Adipocyte (in vitro differentiated cells): ENCODE measurements around the gene IFNB1.

ENCODE experiments used
- DNase-seq: peaks from one replicate; pipeline ENCODE4 v3.0.0-alpha.2; 2015; ENCODE audit warnings: low read depth
- H3K27me3 ChIP-seq: replicated peaks from 2 replicates; pipeline ENCODE4 v1.7.0; 2013; ENCODE audit warnings: mild to moderate bottlenecking, low read length, moderate library complexity; ENCODE audit not compliant: control insufficient read depth, insufficient read depth
- H3K36me3 ChIP-seq: 2 replicates; pipeline ENCODE4 v1.7.0; 2013; ENCODE audit warnings: low read length, mild to moderate bottlenecking, moderate library complexity; ENCODE audit not compliant: control insufficient read depth, insufficient read depth, severe bottlenecking
- H3K4me1 ChIP-seq: 2 replicates; pipeline ENCODE4 v1.7.0; 2013; ENCODE audit warnings: mild to moderate bottlenecking, low read length, moderate library complexity; ENCODE audit not compliant: control insufficient read depth, insufficient read depth
- H3K4me3 ChIP-seq: 2 replicates; pipeline ENCODE4 v1.7.0; 2013; ENCODE audit warnings: mild to moderate bottlenecking, low read length, moderate library complexity
- H3K9ac ChIP-seq: 2 replicates; pipeline ENCODE4 v1.7.0; 2013; ENCODE audit warnings: mild to moderate bottlenecking, low read length, moderate library complexity
- H3K9me3 ChIP-seq: 2 replicates; pipeline ENCODE4 v1.7.0; 2013; ENCODE audit warnings: mild to moderate bottlenecking, low read length, moderate library complexity; ENCODE audit not compliant: control insufficient read depth

IFNB1 gene

DNA sequence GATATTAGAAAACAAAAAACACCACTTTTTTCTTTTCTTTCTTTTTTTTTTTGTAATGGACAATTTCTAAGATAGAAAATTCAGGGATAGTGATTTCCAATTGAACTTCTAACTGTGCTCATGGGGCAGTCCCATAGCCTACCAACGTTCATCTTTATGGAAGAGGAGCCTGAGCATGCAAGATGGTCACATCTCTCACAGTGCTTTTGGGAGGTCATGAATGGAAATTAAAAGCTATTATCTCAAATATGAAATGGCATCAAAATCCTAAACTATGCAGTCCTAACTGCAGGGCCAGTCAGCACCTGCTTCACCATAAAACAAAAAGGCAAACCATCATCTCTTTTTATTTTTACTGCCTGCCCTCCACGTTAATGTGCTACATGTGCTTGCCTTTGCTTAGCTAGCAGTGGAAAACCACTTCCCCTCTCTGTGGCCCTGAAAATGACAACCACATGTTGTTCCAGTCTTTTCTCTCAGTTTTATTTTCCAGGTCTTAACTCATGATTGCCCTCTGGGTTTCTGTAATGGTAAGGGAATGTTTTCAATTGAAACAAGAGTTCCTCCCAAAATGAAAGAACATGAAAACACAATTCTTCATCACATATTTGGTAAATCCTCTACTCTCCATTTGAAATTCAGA is 16.7 kb downstream of the IFNB1 start:
- Histone ChIP-seq H3K36me3 (no peaks in the 10 kb centered on the region), H3K4me1 (no peaks in the 10 kb centered on the region), H3K4me3 (no peak overlapping the region), H3K27me3 (no peaks in the 10 kb centered on the region), H3K9ac (no peak overlapping the region), H3K9me3 (no peaks in the 10 kb centered on the region)
- DNase-seq: peak; percentile 91

DNA sequence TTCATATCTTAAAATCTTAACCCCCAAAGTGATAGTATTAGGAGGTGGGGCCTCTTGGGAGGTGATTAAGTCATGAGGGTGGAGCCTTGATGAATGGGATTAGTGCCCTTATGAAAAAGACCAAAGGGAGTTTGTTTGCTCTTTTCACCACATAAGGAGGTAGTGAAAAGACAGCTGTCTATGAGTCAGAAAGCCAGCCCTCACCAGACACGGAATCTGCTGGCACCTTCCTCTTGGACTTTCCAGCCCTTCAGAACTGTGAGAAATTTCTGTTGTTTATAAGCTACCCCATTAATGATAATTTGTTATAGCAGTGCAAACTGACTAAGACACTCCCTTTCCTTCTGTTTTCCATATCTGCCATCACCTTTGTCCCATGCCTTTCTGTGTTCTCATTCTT is 20.8 kb downstream of the IFNB1 start:
- Histone ChIP-seq H3K4me1 (no peaks in the 10 kb centered on the region), H3K9me3 (no peaks in the 10 kb centered on the region), H3K27me3 (no peaks in the 10 kb centered on the region), H3K36me3 (no peaks in the 10 kb centered on the region), H3K9ac (no peak overlapping the region), H3K4me3 (no peak overlapping the region)
- DNase-seq: no peak

DNA sequence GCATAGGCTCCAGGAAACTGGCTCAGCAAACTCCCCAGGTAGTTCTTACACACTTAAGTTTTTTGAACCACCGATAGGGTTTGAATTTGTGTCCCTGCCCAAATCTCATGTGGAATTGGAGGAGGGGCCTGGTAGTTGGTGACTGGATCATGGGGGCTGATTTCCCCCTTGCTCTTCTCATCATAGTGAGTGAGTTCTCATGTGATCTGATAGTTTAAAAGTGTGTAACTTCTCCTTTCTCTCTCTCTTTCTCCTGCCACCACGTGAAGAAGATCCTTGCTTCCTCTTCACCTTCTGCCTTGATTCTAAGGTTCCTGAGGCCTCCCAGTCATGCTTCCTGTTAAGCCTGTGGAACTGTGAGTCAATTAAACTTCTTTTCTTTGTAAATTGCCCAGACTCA is 23.9 kb downstream of the IFNB1 start:
- DNase-seq: no peak
- no peak overlapping the region for H3K9ac ChIP-seq
- H3K9me3 ChIP-seq: no peaks in the 10 kb centered on the region
- no peak overlapping the region for H3K4me3 ChIP-seq
- no peaks in the 10 kb centered on the region for H3K27me3 ChIP-seq
- no peaks in the 10 kb centered on the region for H3K4me1 ChIP-seq
- H3K36me3 ChIP-seq: no peaks in the 10 kb centered on the region

DNA sequence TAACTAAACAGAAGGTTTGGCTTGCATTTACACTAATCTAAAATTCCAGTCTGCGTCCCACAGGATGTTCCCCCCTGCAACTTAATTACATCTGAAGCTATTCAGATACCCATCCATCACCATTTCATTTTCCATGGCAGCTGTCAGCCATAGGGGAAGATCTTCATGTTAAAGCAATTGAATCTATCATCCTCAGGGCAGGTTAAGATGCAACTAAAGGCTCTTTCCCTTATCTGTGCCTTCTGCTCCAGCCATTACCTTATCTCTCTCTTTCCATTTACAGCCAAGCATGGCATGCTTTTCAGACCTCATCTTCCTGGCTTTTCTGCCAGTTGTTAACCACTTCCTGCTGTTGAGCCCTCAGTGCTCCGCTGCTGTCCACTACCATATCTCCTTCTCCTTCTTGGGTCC is 30.5 kb downstream of the IFNB1 start:
- H3K9ac ChIP-seq: no peak overlapping the region
- DNase-seq: no peak
- no peak overlapping the region for H3K4me3 ChIP-seq
- no peaks in the 10 kb centered on the region for H3K36me3 ChIP-seq
- no peaks in the 10 kb centered on the region for H3K4me1 ChIP-seq
- H3K27me3 ChIP-seq: no peaks in the 10 kb centered on the region
- H3K9me3 ChIP-seq: no peaks in the 10 kb centered on the region

DNA sequence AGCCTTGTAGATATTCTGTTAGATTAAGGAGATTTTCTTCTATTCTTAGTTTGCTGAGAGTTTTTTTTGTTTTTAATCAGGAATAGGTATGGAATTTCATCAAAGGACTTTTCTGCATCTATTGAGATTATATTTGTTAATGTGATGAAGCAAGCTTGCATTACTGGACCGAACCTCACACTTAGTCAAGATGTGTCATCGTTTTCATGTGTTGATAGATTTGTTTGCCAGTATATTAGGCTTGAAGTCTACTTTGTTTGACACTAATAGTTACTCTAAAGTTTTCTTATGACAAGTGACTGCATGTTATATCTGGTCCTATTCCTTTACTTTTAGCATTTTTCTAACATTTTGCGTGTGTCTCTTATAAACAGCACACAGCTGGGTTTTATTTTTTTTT is 33.9 kb downstream of the IFNB1 start:
- no peak for DNase-seq
- H3K9me3 ChIP-seq: no peaks in the 10 kb centered on the region
- no peak overlapping the region for H3K9ac ChIP-seq
- H3K36me3 ChIP-seq: no peaks in the 10 kb centered on the region
- H3K4me1 ChIP-seq: no peaks in the 10 kb centered on the region
- H3K4me3 ChIP-seq: no peak overlapping the region
- H3K27me3 ChIP-seq: no peaks in the 10 kb centered on the region

DNA sequence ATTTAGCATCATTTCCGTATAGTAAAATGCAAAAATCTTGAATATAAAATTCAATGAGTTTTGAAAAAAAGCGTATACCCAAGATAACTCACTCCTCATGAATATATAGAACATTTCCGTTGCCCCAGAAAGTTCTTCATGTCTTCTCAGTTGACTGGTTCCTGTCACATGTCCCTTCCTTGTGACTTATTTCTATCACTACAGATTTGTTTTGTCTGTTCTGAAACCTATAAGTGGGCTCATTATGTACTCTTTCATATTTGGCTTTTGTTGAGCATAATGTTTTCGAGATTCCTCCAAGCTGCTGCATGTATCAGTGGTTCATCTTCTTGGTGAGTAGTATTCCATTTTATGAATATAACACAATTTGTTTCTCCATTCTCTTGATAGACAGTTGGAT is 35.3 kb downstream of the IFNB1 start:
- no peak for DNase-seq
- Histone ChIP-seq H3K9ac (no peak overlapping the region), H3K4me3 (no peak overlapping the region), H3K9me3 (no peaks in the 10 kb centered on the region), H3K27me3 (no peaks in the 10 kb centered on the region), H3K4me1 (no peaks in the 10 kb centered on the region), H3K36me3 (no peaks in the 10 kb centered on the region)

DNA sequence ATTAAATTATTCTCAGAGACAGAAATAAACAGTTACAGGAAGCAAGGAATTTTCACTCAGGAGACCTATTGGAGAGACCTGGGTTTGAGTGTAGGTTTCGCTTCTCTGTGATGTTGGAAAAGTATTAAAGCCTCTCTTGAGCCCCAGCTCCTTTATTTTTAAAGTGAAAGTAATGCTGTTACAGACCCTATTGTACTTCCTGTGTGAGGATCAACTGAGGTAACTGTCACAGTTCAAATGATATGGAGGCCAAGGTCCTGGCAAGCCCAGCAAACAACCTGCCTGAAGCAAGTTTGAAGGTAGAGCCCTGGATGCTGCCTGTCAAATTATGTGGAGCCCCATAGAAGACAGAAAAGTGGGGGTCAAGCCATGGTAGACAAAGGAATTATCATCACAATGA is 38.4 kb downstream of the IFNB1 start:
- no peaks in the 10 kb centered on the region for H3K9me3 ChIP-seq
- DNase-seq: no peak
- no peak overlapping the region for H3K9ac ChIP-seq
- no peaks in the 10 kb centered on the region for H3K27me3 ChIP-seq
- H3K4me1 ChIP-seq: no peaks in the 10 kb centered on the region
- H3K36me3 ChIP-seq: no peaks in the 10 kb centered on the region
- H3K4me3 ChIP-seq: no peak overlapping the region

DNA sequence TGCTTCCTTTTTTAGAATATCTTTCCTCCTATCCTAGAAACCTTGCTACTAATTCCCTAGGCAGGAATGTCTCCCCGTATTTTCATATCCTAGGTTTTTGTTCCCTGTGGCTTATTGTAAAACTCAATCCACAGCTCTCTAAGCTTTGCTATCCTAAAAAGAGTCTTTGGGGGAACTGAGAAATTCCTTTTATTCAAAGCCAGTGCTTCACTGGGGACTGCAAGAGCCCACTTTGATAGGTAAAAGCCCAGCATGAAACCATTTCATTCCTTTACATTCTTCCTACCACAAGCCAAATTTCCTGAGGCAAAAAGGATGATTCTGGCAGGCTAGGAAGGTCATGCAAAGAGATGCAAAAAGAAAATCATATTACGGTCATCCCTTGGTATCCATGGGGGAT is 40.5 kb downstream of the IFNB1 start:
- DNase-seq: no peak
- Histone ChIP-seq H3K9me3 (no peaks in the 10 kb centered on the region), H3K27me3 (no peaks in the 10 kb centered on the region), H3K4me1 (no peaks in the 10 kb centered on the region), H3K36me3 (no peaks in the 10 kb centered on the region), H3K4me3 (no peak overlapping the region), H3K9ac (no peak overlapping the region)

DNA sequence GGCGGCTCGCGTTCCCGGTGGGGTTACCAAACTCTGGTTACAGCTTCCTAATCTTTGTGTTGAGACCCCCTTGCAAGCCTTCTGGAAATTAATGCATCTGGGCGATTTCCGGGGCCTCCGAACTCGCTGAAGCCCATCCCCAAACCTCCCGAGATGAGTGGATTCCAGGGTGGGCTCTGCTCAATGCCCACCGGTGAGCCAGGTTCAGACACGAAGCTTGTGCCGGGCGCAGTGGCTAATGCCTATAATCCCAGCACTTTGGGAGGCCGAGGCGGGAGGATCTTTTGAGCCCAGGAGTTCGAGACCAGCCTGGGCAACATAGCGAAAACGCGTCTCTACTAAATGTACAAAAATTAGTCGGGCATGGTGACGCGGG is 45.9 kb downstream of the IFNB1 start:
- peak overlapping the region; percentile 78 for H3K9ac ChIP-seq
- H3K4me1 ChIP-seq: peaks cover 11% of the 10 kb centered on the region
- DNase-seq: no peak
- no peaks in the 10 kb centered on the region for H3K9me3 ChIP-seq
- H3K27me3 ChIP-seq: no peaks in the 10 kb centered on the region
- H3K36me3 ChIP-seq: no peaks in the 10 kb centered on the region
- H3K4me3 ChIP-seq: peak overlapping the region; percentile 81

DNA sequence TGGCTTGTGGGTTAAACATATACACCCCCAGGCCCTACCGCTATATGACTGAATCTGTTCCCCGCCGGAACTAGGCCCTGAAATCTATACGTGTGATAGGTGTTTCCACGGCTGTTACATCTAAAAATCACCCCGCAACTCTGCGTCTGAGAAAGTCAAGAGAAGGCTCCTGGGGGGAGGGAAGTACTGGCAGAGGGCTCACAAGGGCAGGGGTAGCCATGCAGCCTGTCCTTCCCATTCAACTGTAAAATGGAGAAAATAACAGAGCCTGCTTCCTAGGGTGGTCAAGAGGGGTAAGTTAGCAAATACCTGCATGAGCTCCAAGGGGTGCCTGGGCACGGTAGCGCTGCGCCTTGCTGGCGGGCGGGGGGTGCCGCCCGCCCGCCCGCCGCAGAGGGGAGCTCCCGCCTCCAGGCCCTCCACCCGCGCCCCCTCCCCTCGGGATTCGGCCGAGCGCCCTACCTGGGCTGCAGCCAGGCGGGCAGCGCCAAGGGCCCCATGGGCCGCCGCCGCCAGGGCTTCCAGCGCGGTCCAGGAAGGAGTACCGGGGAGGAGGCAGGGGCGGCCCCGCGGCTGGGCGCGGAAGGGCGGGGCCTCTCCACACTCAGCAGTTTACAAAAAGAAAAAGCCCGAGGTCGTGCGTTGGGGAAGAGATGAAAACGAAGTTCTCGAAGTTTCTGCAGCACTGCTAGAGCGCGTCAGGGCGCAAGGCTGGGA is 46.5 kb downstream of the IFNB1 start, which contains the start of gene HACD4:
HACD4 (minus strand) TSS at position 550 of the 717 bp plus-strand sequence; CDS start at position 500, 50 bp downstream.
- no peaks in the 10 kb centered on the region for H3K36me3 ChIP-seq
- H3K9me3 ChIP-seq: no peaks in the 10 kb centered on the region
- H3K9ac ChIP-seq: peak within 1 kb of the TSS; percentile 78
- H3K4me3 ChIP-seq: peak within 1 kb of the TSS; percentile 81
- H3K4me1 ChIP-seq: peaks cover 11% of the 10 kb centered on the region
- DNase-seq: peak; percentile 67
- no peaks in the 10 kb centered on the region for H3K27me3 ChIP-seq

DNA sequence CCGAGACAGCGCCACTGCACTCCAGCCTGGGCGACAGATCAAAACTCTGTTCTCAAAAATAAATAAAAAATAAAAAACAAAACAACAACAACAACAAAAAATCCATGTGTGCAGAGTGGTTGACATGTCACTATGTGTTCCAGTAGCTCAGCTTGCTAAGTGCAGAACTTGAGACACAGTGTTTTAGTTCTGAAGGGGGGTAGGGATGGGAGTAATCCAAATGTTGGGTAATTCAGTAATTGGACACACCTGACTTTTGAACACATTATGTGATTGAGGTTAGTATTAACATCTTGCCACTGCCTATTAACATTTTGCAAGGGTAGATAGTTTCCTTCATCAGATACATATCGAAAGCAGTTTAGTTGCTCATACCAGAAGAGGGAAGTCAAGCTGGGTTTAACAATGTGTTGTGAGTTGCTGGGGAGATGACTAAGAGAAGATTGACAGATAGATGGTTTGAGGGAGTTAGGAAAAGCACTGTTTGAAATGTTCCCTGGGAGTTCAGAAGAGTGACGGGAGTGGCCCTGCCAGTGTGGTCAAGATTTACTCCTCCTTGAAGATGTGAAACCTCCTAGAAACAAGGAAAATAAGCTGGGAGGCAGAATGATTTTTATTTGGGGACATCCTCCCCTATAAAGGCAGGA is 47.2 kb downstream of the IFNB1 start:
- DNase-seq: peak; percentile 72
- H3K4me1 ChIP-seq: peaks cover 11% of the 10 kb centered on the region
- H3K4me3 ChIP-seq: peak overlapping the region; percentile 81
- H3K9ac ChIP-seq: peak overlapping the region; percentile 78
- no peaks in the 10 kb centered on the region for H3K9me3 ChIP-seq
- H3K27me3 ChIP-seq: no peaks in the 10 kb centered on the region
- H3K36me3 ChIP-seq: peaks cover 3% of the 10 kb centered on the region
